ENCODE results near the gene FGF13.

DNA sequence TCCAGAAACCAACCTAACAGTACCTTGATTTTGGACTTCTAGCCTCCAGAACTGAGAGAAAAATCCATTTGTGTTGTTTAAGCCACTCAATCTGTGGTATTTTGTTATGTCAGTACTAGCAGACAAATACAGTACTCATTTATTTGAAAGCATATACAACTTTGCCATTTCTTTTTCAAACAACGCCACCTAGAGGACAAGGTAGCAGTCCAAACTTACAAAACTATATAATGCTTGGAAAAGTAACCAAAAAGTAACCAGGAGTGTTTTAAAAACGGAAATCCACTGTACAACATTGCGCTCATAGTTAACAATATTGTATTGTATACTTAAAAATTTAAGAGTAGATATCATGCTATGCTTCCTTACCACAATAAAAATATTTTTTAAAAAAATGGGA, 37.0 kb upstream of the FGF13 start:
- no peak for TF ChIP-seq EZH2 (IDR thresholded peaks at IDR 0.05; ENCODE audit: borderline replicate concordance, low read length)
- TF ChIP-seq, protein P1, sequence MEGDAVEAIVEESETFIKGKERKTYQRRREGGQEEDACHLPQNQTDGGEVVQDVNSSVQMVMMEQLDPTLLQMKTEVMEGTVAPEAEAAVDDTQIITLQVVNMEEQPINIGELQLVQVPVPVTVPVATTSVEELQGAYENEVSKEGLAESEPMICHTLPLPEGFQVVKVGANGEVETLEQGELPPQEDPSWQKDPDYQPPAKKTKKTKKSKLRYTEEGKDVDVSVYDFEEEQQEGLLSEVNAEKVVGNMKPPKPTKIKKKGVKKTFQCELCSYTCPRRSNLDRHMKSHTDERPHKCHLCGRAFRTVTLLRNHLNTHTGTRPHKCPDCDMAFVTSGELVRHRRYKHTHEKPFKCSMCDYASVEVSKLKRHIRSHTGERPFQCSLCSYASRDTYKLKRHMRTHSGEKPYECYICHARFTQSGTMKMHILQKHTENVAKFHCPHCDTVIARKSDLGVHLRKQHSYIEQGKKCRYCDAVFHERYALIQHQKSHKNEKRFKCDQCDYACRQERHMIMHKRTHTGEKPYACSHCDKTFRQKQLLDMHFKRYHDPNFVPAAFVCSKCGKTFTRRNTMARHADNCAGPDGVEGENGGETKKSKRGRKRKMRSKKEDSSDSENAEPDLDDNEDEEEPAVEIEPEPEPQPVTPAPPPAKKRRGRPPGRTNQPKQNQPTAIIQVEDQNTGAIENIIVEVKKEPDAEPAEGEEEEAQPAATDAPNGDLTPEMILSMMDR (IDR thresholded peaks at IDR 0.05; ENCODE audit: low read length) = peak; percentile 42; the same call in 1 of the 2 replicates

Measured in OCI-LY1 (cell line).